Occipital lobe (tissue), 2 donors: ENCODE results near the gene SGIP1. TPM values are rescaled to one million over a fixed set of nuclear protein-coding genes. Genes with fewer than 3 reads are reported as not detected.
"Not testable (repeated sequence)": the region's sequence is repeated elsewhere in the genome, so short reads cannot be mapped to it uniquely, and the experiment has no call there.

ENCODE experiments used
- DNase-seq: peaks from one replicate; lab custom pipeline; 2025; lab: John Stamatoyannopoulos, UW
- total RNA-seq: library from RNA; depleted of rRNA; stranded (reverse); fragments of >200 nt; gene quantifications from one replicate; pipeline ENCODE4 v1.2.3, GENCODE V29; 2014

The SGIP1 gene
- total RNA-seq, 1 donor from 2014 or later, result 77.4 TPM

DNA sequence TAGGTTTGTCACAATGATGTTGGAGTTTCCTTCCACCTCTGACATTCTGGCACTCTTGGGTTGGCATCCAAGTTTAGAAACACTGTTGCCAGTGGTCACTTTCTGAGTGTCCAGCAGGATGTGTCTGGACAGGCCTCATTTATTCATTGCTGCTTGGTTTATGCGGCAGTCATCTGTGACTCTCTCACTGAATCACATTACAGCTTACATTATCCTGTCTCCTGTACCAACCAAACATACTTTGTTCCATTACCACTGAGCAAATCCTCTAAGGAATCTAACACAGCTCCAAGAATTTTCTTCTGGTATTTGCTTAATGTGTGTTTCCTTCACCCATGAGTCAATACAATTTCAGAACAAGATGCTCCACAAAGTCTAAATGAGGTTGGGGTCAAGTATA is 19.9 kb downstream of the SGIP1 start:
- DNase-seq, result no peak

DNA sequence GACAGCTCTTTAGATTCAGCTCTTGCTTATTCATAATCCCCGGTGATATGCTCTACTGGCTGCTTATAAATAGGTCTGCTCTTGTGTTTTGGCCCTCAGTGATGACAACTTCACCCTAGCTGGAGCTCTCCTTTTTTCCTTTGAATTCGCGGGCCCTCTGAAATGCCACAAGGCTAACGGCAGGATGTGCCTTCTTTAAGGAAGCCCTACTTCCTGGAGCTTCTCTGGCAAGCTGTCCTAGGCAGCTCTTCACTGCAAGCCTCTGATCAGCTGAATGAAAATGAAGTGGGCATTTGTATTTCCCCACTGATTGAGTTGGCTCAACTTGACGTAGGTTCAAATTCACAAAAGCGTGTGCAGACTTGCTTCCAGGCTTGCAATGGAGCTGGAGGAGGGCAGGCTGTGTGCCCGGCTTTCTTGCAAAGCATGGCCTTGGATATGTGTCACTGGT is 22.2 kb downstream of the SGIP1 start:
- DNase-seq, result peak; percentile 11

DNA sequence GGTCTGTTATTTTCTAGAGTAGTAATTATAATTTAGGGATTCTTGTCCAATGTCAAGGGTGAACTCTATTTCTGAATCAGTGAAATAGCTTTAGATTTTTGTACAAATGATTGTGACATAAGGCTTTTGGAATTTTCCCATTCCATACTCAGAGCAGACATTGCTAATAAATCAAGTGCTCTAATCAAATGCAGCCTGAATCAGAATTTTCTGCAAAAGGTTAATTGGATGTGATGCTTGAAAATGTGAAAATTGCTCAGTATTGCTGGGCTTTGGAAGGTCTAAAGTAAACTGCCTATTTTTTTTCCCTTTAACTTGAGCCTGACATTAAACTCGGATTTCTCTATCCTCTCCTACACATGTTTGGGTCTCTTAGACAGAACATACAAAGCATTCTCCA is 23.2 kb downstream of the SGIP1 start:
- DNase-seq, result no peak

DNA sequence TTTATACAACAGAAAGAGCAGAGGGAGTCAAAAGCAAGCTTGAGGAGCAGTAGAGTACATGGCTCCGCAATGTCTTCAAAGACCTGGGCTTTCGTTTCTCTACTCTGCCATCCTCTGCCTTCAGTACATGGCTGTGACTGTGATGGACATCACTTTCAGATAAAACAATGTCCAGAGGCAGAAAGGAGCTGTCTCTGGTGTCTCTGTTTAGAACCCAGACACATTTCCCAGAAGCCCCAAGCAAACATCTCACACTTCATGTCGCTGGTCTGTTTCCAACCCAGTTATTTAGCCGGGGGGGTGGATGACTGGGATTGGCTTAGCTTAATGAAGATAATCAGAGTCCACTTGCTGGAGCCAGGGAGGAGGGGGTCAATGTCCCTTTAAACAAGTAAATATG is 25.6 kb downstream of the SGIP1 start:
- no peak for DNase-seq

DNA sequence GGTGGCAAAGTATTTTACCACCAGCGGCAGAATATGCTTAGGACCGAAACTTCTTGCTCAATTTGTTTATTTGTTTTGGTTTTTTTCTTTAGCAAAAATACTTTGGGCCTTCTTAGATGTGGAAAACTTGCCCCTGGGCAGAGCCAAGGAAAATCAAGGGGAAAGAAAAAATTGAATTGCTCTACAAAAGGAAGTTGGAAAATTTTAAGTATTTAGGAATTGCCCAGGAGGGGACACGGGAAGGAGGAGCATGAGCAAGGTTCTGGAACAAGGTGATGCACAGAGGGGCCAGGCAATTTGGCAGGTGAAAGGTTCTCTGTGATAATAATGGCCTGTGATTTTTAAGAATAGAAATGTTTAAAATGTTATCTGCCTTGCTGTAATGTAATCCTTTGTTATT is 28.6 kb downstream of the SGIP1 start:
- DNase-seq, result no peak

DNA sequence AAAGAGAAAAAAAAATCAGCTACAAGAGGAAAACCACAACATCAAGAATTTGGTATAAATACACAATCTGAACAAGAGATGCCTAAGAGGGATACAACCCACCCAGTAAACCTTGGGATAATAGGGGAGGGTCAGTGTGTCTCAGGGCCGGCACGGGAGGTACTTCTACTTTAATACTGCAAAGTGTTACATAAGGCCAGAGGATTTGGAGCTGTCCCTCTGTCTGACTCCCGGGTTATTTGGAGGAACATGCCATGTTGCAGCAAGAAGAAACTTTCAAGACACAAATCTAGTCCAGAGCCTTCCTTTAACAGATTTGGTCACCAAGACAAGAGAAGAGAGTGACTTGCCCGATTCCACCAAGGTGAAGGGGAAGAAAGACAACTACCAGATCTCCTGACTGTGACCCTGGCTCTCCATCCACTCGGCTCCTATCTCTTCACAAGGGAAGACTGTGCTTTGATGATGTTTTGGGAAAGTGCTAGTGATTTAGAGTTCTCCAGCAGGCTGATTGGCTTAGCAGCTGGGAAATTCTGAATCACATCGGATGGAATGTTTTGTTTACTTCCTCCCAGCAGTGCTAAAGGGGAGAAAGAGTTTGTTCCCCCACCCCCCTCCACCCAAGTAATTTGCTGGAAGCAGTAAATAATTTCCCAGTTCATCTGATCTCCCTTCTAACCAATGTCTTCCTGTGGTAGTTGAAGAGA is 29.3 kb downstream of the SGIP1 start:
- DNase-seq, result no peak

DNA sequence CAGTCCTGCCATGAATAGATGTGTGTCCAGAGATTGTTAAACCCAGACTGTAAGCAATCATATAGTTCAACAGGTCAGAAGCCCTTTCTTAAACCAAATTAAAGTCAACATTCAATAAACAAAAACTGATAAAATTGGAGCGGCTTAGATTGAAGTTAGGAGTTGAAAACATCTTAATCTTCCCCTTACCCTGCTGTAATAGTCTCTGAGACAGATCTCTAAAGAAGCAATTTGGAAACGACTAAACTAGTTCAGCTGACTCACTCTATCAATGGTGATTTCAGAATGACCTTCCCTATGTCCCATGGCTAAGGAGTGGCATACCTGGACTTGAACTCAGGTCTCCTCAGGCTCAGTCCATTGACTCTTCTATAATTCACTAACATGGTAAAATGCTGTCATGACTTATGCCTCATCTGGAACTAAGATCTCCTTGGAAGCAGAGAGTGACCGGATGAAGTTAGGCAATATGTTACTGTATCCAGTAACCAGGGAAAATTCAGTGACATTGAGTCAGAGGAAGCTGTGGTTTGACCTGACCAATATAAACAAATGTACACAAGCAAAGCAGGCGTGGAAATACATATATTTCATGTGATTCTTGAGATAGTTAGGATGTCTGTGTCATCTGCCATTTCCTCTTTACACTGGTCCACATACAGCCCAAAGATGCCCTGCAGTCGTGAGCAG is 30.1 kb downstream of the SGIP1 start:
- no peak for DNase-seq

DNA sequence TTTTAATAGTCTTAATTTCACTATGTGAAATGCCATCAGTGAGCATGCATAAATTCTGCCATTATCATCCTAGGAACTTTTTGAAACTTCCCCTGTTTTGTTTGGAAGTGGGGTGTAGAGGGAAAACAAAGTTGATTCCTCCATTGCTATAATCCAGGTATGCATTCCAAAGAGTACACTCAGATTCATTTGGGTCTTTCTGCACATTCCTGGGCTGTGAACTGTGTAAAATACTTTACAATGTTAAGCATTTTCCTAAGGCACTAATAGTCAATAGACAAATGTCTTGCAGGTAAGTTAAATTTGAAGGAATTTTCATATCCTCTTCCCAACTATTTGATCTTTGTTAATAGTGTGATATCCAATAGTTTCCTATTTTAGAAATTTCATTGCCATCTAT is 36.2 kb downstream of the SGIP1 start:
- no peak for DNase-seq

DNA sequence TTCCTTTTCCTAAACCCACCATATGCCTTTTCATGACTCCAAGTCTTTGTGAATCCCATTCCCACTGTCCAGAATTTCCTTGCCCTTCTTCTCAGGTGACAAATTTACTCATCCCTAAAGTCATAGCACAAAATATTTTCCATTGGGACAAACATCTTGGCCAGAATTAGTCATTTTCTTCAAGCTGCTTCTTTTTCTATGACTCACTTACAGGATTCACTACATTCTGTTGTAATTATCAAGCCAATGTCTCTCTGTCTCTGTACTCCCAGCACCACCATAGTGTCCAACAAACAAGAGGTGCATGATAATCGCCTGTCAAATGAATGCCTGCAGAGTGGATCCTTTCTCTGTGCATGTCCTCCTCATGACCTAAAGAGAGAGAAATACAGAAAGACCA is 37.8 kb downstream of the SGIP1 start:
- DNase-seq, result no peak

DNA sequence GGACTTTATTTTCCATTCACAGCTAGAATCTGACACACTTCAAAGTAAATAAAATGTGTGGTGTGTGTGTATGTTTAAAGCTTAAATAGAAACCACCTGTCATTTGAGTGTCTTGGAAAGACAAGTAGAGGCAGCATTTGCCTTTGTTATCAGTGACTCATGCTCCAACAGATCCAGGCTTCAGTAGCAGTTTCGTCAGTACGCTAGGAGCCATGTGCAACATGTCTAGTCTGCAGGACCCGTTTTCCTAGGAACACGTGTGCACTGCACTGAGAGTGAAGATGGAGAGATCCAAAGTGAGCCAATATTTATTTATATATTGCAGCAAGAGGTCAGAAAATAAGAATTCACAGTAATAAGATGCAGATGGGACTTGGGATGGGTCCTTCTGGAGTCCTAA is 41.8 kb downstream of the SGIP1 start:
- DNase-seq, result no peak

DNA sequence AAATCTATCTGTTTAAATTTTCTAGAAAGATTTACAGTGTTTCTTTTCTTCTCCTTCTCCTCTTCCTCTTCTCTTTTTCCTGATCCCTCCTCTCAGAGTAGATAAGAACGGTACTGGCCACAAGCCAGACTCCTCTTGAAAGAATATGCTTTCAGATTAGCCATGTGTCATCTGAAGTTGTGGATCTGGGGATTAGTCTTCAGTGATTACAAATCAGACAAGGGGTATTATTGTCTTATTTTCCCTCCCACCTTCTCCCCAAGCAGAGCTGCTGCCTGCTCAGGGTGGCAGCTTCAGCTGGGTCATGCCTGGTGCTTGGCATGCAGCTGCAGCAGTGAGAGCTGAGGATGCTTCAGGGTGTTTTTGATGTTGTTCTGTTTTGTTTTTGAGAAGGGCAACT is 42.7 kb downstream of the SGIP1 start:
- no peak for DNase-seq

DNA sequence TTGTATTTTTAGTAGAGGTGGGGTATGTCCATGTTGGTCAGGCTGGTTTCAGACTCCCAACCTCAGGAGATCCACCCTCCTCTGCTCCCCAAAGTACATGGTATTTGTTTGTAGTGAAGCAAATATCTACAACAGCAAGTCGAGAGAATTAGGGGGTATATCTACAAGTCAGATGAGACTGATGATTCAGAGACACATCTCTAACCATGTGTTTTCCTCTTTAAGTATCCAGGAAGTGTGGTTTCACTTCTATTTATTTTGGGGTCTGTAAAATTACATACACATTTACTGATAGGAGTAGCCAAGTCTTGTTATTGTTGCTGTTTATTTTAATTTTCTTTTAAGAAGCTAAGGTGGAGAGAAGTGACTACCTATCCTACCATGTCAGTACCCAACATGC is 44.9 kb downstream of the SGIP1 start:
- DNase-seq, result no peak

DNA sequence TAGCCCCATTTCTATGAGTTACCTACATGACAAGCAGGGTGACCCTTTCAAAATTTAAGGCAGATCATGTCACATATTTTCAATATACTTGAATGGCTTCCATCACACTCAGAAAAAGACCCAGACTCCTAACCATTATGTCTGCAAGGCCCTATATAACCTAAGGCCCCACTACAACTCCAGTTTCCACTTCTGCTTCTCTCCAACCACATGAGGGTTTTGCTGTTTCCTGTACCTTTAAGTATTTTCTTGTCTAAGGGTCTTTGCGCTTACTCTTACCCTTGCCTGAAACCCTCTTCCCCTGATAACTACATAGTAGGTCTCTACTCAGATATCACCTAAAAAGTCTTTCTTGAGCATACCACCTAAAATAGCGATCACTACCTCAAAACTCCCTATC is 46.1 kb downstream of the SGIP1 start:
- no peak for DNase-seq

DNA sequence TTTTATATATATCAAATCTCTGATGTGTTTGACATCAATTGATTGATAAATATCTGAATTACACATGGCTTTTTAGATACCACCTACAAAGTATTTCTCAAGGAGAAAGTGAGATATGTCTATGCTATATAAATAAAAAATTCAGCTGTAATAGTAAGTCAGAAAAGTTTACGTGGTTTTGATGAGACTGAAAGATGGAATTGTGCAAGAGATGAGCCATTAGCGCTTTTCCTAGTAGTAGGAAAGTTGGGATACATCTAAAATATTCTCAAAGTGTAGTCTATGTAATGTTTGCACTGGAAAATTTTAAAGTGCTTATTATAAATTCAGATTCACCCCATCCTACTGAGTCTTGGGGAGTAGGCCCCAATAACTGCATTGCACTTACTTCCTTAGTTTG is 49.1 kb downstream of the SGIP1 start:
- no peak for DNase-seq

DNA sequence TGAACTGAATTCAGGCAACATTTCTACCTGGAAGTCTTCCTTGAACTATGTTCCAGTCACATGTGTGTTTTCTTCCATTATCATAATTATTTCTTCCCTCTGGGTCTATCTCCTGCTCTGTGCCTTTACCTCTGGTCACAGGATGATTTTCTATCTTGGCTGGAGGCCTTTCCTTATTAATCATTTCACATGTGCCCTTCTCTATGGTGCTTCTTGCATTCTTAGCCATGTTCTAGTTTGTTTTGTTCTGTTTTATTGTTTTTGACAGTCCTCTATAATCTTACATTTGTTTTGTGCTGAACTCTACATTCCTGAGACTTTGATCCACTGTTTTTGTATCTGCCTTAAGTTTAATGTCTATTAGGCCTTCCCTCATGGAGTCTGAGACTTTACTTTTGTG is 51.0 kb downstream of the SGIP1 start:
- no peak for DNase-seq

DNA sequence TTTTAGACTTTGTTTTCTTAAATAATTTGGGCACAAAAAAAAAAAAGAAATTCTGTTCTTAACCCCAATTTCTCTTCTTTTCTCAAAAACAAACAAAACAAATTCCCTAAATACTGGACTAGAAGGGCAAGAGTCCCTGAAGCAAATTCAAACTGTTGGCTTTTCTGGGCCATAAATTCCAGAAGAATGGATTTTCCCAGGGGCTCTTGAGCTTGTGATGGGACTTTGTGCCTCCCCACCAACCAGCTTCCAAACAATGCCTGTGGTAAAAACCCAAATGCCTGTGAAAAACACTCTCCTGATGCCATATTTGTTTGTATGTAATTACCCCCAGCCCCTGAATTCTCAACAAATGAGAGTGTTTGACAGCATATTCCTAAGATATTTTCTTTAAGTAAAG is 55.4 kb downstream of the SGIP1 start:
- DNase-seq, result no peak

DNA sequence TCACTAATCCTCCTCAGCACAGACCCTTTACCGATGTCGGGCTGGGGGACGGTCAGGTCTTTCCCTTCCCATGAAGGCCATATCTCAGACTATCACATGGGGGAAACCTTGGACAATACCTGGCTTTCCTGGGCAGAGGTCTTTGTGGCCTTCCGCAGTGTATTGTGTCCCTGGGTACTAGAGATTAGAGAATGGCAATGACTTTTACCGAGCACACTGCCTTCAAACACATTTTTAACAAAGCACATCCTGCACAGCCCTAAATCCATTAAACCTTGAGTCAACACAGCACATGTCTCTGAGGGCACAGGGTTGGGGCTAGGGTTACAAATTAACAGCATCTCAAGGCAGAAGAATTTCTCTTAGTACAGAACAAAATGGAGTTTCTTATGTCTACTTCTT is 58.2 kb downstream of the SGIP1 start:
- DNase-seq, result not testable (repeated sequence)

DNA sequence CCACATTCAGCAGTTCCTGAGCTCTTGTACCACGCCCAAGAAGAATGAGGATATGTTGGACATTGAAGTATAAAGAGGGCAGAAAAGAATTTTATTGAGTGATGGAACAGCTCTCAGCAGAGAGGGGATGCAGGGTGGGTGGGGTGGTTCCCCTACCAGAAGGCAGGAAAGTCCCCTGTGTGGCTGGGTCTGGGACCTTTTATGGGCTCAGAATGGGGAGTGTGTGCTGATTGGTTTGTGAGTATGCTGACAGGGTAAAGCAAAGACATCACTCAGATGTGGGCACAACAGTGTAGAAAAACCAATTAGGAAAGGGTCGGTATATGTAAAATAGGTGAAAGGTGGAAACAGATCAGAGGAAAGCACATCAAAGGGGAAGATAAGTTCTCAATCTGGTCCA is 62.2 kb downstream of the SGIP1 start:
- no peak for DNase-seq

DNA sequence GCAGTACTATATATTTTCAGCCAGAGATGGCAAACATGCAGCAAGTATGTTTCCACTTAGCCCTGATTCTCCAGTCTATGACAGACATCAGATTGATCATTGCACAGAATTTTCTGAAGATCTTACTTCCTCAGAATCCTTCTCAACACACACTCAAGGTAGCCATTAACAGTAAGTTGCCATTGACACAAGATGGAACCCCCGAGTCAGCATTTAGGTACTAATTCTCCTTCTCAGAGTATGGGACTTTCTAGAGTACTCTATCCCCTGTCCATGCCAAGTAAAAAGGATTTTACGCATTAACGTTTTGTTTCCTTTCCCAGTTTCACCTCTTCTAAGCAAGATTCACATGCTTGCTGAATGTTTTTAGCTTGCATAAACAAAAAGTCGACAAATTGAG is 63.5 kb downstream of the SGIP1 start:
- DNase-seq, result no peak

DNA sequence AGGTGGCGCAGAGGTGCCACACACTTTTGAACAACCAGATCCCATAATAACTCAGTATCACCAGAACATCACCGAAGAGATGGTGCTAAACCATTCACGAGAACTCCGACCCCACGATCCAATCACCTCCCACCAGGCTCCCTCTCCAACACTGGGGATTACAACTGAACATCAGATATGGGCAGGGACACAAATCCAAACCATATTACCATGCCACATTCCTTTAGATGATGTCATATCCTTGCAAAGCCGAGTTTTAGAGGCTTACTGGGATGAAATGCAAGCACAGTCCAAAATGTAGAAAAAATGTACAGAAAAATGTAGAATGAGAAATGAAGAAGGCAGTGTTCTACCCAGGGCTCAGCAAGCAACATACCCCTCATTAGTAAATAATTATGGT is 64.7 kb downstream of the SGIP1 start:
- DNase-seq, result no peak

DNA sequence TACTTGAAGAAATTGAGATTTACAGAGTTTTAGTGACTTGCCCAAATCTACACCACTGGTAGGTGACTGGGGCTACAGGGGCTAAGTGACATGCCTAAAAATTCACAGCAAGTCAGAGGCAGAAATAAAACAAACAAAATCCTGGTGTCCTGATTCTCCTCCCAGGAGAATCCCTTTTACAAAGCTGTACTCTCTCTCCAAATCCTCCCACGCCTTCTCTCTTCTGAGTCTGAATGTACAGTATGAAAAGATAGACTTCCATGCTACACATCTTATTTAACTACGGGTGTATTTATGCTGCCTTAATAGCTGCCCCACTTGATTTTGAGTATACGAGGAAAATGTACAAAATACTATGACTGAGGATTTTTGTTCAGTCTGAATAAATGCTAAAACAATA is 65.4 kb downstream of the SGIP1 start:
- no peak for DNase-seq

DNA sequence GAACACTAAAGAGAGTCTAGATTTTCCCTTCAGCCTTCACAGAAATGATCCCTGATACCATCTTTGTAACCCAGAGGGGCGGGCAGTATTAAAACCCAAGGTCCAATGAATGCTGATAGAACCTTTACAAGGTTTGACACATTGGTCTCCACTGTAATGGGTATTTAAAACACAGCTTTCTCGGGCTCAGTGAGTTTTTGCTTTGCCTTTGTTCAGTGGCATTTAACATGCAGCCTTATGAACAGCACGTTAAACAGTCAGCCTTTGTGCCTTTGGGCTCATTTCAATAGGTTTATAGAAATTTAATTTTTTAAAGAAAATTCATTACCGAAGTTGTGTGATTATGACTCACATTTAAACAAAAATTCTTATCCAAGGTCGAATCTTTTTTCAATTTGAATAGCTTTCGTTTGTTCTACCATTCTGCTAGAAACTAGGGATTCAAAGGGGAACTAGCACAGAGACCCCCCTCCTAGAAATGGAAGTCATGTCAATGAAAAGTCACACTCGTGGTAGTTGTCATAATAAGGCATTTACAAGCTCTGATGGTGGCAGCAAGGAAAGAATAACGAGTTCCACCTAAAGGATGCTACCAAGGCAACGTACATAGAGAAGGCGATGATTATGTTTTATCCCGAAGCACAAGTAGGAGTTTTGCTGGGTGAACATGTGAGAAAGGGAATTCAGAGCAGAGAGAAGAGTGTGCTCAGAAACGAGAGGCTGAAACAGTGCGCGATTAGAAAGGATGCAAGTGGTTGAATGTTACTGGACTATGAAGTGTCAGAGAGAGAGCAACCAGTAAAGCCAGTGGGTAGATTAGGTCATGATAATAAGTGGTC is 66.2 kb downstream of the SGIP1 start:
- DNase-seq, result no peak
